GM18858 (cell line): ENCODE results near the gene FBXW8.

Experiments used
- ATAC-seq: cut with Tn5 transposase; IDR thresholded peaks from one replicate; pipeline ENCODE4 v1.9.1; 2021; ENCODE audit not compliant: unreplicated experiment

Gene FBXW8

GRCh38 chr12:117072106-117072505 is 161.4 kb downstream of the FBXW8 start:
- no peak for ATAC-seq

- no peak for ATAC-seq
Observed at GRCh38 chr12:117072736-117073490, 162.2 kb downstream of the FBXW8 start.

DNA sequence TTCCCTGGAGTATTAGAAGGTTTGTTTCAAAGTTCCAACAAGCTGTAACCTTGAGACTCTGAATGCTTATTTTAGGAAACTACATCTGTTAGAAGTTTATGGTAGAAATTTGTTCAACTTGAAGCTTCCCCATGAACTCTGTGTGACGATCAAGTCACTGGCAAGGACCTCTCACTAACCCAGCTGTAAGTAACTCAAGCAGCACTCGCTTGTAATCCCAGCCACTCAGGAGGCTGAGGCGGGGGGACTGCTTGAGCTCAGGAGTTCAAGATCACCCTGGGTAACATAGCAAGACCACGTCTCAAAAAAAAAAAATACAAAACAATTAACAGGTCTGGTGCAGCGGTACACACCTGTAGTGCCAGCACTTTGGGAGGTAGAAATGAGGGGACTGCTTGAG is 162.9 kb downstream of the FBXW8 start:
- ATAC-seq: no peak

- no peak for ATAC-seq
Observed at GRCh38 chr12:117076410-117077372, 165.9 kb downstream of the FBXW8 start.

- ATAC-seq: no peak
Observed at GRCh38 chr12:117079487-117079886, 168.7 kb downstream of the FBXW8 start.

DNA sequence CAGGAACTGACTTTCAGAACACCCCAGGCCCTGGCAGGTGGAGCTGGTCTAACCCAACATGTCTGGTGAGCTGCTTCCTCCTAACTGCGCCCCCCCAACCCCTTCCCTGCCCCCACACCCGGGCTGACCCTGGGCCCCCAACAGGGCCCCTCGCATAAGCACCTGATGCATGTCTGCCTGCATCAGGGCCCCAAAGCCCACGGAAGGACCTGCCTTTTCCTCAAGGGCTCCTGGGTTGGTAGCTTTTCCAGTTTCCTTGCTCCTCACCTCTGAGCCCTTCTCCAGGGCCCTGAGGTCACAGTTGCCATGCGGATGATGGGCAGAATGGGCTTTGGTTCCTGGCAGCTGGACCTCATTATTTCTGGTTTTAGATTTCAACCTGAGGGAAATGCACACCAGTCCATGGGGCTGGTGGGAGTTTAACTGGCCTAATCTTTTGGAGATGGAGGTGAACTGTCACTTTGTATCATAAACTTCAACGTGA is 170.0 kb downstream of the FBXW8 start:
- ATAC-seq: no peak
